ENCODE measurements around the gene ABLIM2. TPM values are rescaled to one million over a fixed set of nuclear protein-coding genes. Genes with fewer than 3 reads are reported as not detected.
A peak's percentile ranks its signal among the peaks of the same experiment; 100 is the strongest.

ABLIM2 gene
- total RNA-seq, 1 experiment from 2014 or later = 2.7 TPM

- Histone ChIP-seq H3K4me1 (ENCODE audit: insufficient read depth, low read length, poor library complexity, severe bottlenecking) (peaks cover 53% of the 10 kb centered on the region), H3K9me3 (ENCODE audit: low read depth, low read length, poor library complexity, severe bottlenecking) (no peaks in the 10 kb centered on the region), H3K27me3 (replicated peaks; ENCODE audit: insufficient read depth, low read depth, low read length, poor library complexity) (no peaks in the 10 kb centered on the region), H3K36me3 (ENCODE audit: insufficient read depth, low read length, poor library complexity, severe bottlenecking) (no peaks in the 10 kb centered on the region), H3K4me3 (ENCODE audit: low read depth, low read length, poor library complexity, severe bottlenecking) (no peak overlapping the region), H3K27ac (ENCODE audit: low read depth, low read length, poor library complexity, severe bottlenecking) (peak overlapping the region; percentile 17)
- TF ChIP-seq CTCF (conservative IDR thresholded peaks at IDR 0.05; ENCODE audit: low read depth, low read length) (no peak), EZH2 (IDR thresholded peaks at IDR 0.05; ENCODE audit: borderline replicate concordance, low read depth, low read length, poor library complexity, severe bottlenecking) (no peak)
- POLR2A ChIA-PET (ENCODE audit: low non-redundant PET) = no interaction called here
- CTCF ChIA-PET = interaction anchor here (0.6 kb wide), 1 partner anchor 153 kb away, joined by 7 read pairs; no protein-coding TSS in a partner anchor
- BruUV-seq (replicated peaks) = no TSS peak
- intact Hi-C loops (cut with micrococcal nuclease; ENCODE audit: unreplicated experiment) = no loop called here
- DNase-seq (ENCODE audit: low spot score) = no peak
Measured at GRCh38 chr4:7956934-7957656, 201.5 kb downstream of the ABLIM2 start.

- ChIA-PET CTCF (interaction anchor here (1.0 kb wide), 1 partner anchor 11 kb away, joined by 3 read pairs; no protein-coding TSS in a partner anchor), POLR2A (ENCODE audit: low non-redundant PET) (no interaction called here)
- DNase-seq (ENCODE audit: low spot score) = no peak
- Histone ChIP-seq H3K4me1 (ENCODE audit: insufficient read depth, low read length, poor library complexity, severe bottlenecking) (peaks cover 46% of the 10 kb centered on the region), H3K36me3 (ENCODE audit: insufficient read depth, low read length, poor library complexity, severe bottlenecking) (no peaks in the 10 kb centered on the region), H3K4me3 (ENCODE audit: low read depth, low read length, poor library complexity, severe bottlenecking) (no peak overlapping the region), H3K9me3 (ENCODE audit: low read depth, low read length, poor library complexity, severe bottlenecking) (no peaks in the 10 kb centered on the region), H3K27ac (ENCODE audit: low read depth, low read length, poor library complexity, severe bottlenecking) (peak overlapping the region; percentile 17), H3K27me3 (replicated peaks; ENCODE audit: insufficient read depth, low read depth, low read length, poor library complexity) (no peaks in the 10 kb centered on the region)
- no TSS peak for BruUV-seq (replicated peaks)
- intact Hi-C loops (cut with micrococcal nuclease; ENCODE audit: unreplicated experiment) = no loop called here
- no peak for TF ChIP-seq CTCF (conservative IDR thresholded peaks at IDR 0.05; ENCODE audit: low read depth, low read length)
- no peak for TF ChIP-seq EZH2 (IDR thresholded peaks at IDR 0.05; ENCODE audit: borderline replicate concordance, low read depth, low read length, poor library complexity, severe bottlenecking)
Measured at GRCh38 chr4:7956270-7956808, 202.3 kb downstream of the ABLIM2 start.

- POLR2A ChIA-PET (ENCODE audit: low non-redundant PET) = interaction anchor here (0.5 to 0.6 kb wide), 2 partner anchors 15 to 17 kb away, joined by 3 to 4 read pairs; no protein-coding TSS in a partner anchor
Measured at GRCh38 chr4:7955393-7955792, 203.2 kb downstream of the ABLIM2 start.

More at GRCh38 chr4:7955393-7955792, 203.2 kb downstream of the ABLIM2 start:
- Histone ChIP-seq H3K27ac (ENCODE audit: low read depth, low read length, poor library complexity, severe bottlenecking) (no peak overlapping the region), H3K4me1 (ENCODE audit: insufficient read depth, low read length, poor library complexity, severe bottlenecking) (peaks cover 36% of the 10 kb centered on the region), H3K9me3 (ENCODE audit: low read depth, low read length, poor library complexity, severe bottlenecking) (no peaks in the 10 kb centered on the region), H3K4me3 (ENCODE audit: low read depth, low read length, poor library complexity, severe bottlenecking) (no peak overlapping the region), H3K27me3 (replicated peaks; ENCODE audit: insufficient read depth, low read depth, low read length, poor library complexity) (no peaks in the 10 kb centered on the region), H3K36me3 (ENCODE audit: insufficient read depth, low read length, poor library complexity, severe bottlenecking) (no peaks in the 10 kb centered on the region)
- intact Hi-C loops (cut with micrococcal nuclease; ENCODE audit: unreplicated experiment) = no loop called here
- TF ChIP-seq CTCF (conservative IDR thresholded peaks at IDR 0.05; ENCODE audit: low read depth, low read length) (no peak), EZH2 (IDR thresholded peaks at IDR 0.05; ENCODE audit: borderline replicate concordance, low read depth, low read length, poor library complexity, severe bottlenecking) (no peak)
- CTCF ChIA-PET = interaction anchor here (1.0 kb wide), 1 partner anchor 10 kb away, joined by 3 read pairs; no protein-coding TSS in a partner anchor
- no peak for DNase-seq (ENCODE audit: low spot score)
- BruUV-seq (replicated peaks) = no TSS peak
